GM18870 (cell line): ENCODE measurements around the gene FAHD2A.
A peak's percentile ranks its signal among the peaks of the same experiment; 100 is the strongest.
"Not testable (repeated sequence)": the region's sequence is repeated elsewhere in the genome, so short reads cannot be mapped to it uniquely, and the experiment has no call there.

Experiments
- ATAC-seq: cut with Tn5 transposase; IDR thresholded peaks from one replicate; pipeline ENCODE4 v1.9.1; 2021; ENCODE audit warnings: moderate library complexity; ENCODE audit not compliant: unreplicated experiment

Gene FAHD2A

GRCh38 chr2:95389245-95390119, 13.0 kb upstream of the FAHD2A start:
- ATAC-seq: no peak

GRCh38 chr2:95390272-95390880, 12.1 kb upstream of the FAHD2A start:
- no peak for ATAC-seq

- ATAC-seq: no peak
Measured at GRCh38 chr2:95390881-95391321, 11.6 kb upstream of the FAHD2A start.

- no peak for ATAC-seq
Measured at GRCh38 chr2:95391641-95392310, 10.7 kb upstream of the FAHD2A start.

GRCh38 chr2:95392320-95392719, 10.2 kb upstream of the FAHD2A start:
- ATAC-seq: no peak

GRCh38 chr2:95392730-95393455, 9.6 kb upstream of the FAHD2A start:
- no peak for ATAC-seq

- no peak for ATAC-seq
Measured at GRCh38 chr2:95393901-95394300, 8.6 kb upstream of the FAHD2A start.

- ATAC-seq: no peak
Measured at GRCh38 chr2:95399061-95399460, 3.4 kb upstream of the FAHD2A start.

- no peak for ATAC-seq
Measured at GRCh38 chr2:95401480-95401879, 1.0 kb upstream of the FAHD2A start.

- ATAC-seq: peak; percentile 5
Measured at GRCh38 chr2:95402004-95402369, 521 bp upstream of the FAHD2A start.

- peak; percentile 13 for ATAC-seq
Measured at GRCh38 chr2:95403204-95403721, 755 bp downstream of the FAHD2A start.

GRCh38 chr2:95403824-95404223, 1.3 kb downstream of the FAHD2A start:
- not testable (repeated sequence) for ATAC-seq

- not testable (repeated sequence) for ATAC-seq
Measured at GRCh38 chr2:95404676-95405075, 2.2 kb downstream of the FAHD2A start.

GRCh38 chr2:95411239-95411638, 8.7 kb downstream of the FAHD2A start:
- ATAC-seq: not testable (repeated sequence)

GRCh38 chr2:95414015-95414594, 11.6 kb downstream of the FAHD2A start:
- peak; percentile 60 for ATAC-seq

GRCh38 chr2:95415138-95415537, 12.6 kb downstream of the FAHD2A start:
- not testable (repeated sequence) for ATAC-seq

- ATAC-seq: not testable (repeated sequence)
Measured at GRCh38 chr2:95415561-95415960, 13.1 kb downstream of the FAHD2A start.

- ATAC-seq: not testable (repeated sequence)
Measured at GRCh38 chr2:95427196-95427867, 24.8 kb downstream of the FAHD2A start.

- ATAC-seq: not testable (repeated sequence)
Measured at GRCh38 chr2:95429748-95430467, 27.4 kb downstream of the FAHD2A start.
